IMR-90 (cell line): ENCODE measurements around the gene S100A13. TPM values are rescaled to one million over a fixed set of nuclear protein-coding genes. Genes with fewer than 3 reads are reported as not detected.

Source experiments
- ATAC-seq: fragments of 200-7000 bp; cut with Tn5 transposase; 2 replicates; pipeline ENCODE4 v1.9.1; 2020; ENCODE audit warnings: low read depth, mild to moderate bottlenecking, moderate library complexity
- BruUV-seq: library from RNA; stranded (reverse); fragments of 400-500 nt; replicated peaks from 2 replicates; lab custom pipeline; 2021; lab: Mats Ljungman, UMichigan
- CTCF ChIA-PET: fragments of 300-600 bp; formaldehyde crosslinking; extraction: SDS; loops from one replicate; lab custom pipeline; 2021; ENCODE audit warnings: antibody characterized with exemption; lab: Yijun Ruan, JAX
- POLR2A ChIA-PET: fragments of 300-600 bp; sonication (Branson Sonifier 250); formaldehyde crosslinking; loops from one replicate; lab custom pipeline; 2022; ENCODE audit warnings: antibody characterized with exemption; ENCODE audit not compliant: unreplicated experiment; lab: Charles Lee
- DNase-seq: peaks from one replicate; pipeline ENCODE4 v3.0.0; 2013
- H2AFZ ChIP-seq: replicated peaks from 2 replicates; pipeline ENCODE3; 2013; ENCODE audit warnings: low read length, mild to moderate bottlenecking; ENCODE audit not compliant: poor library complexity
- H2AK5ac ChIP-seq: 2 replicates; pipeline ENCODE4 v1.6.1; 2013; ENCODE audit warnings: low read depth, low read length, inconsistent platforms
- H2AK9ac ChIP-seq: replicated peaks from 2 replicates; pipeline ENCODE3; 2013; ENCODE audit warnings: mild to moderate bottlenecking, low read depth, low read length, moderate library complexity; ENCODE audit not compliant: poor library complexity
- H2BK120ac ChIP-seq: 2 replicates; pipeline ENCODE4 v1.6.1; 2013; ENCODE audit warnings: low read depth, low read length, inconsistent platforms
- H2BK15ac ChIP-seq: 3 replicates; pipeline ENCODE4 v1.6.1; 2013; ENCODE audit warnings: low read depth, low read length, inconsistent platforms
- H2BK20ac ChIP-seq: 2 replicates; pipeline ENCODE4 v1.6.1; 2013; ENCODE audit warnings: low read depth, mild to moderate bottlenecking, inconsistent platforms, low read length, moderate library complexity
- H2BK5ac ChIP-seq: 2 replicates; pipeline ENCODE4 v1.6.1; 2013; ENCODE audit warnings: mild to moderate bottlenecking, low read depth, low read length, inconsistent platforms; ENCODE audit not compliant: poor library complexity, severe bottlenecking
- H3K14ac ChIP-seq: replicated peaks from 2 replicates; pipeline ENCODE4 v1.6.1; 2013; ENCODE audit warnings: low read depth, low read length, inconsistent platforms
- H3K18ac ChIP-seq: 2 replicates; pipeline ENCODE4 v1.6.1; 2013; ENCODE audit warnings: low read depth, low read length, control low read depth
- H3K23ac ChIP-seq: 2 replicates; pipeline ENCODE4 v1.6.1; 2013; ENCODE audit warnings: low read depth, low read length, inconsistent platforms
- H3K27ac ChIP-seq: 2 replicates; pipeline ENCODE4 v1.5.1; 2013; ENCODE audit warnings: mild to moderate bottlenecking, control low read depth, low read length; ENCODE audit not compliant: insufficient read depth
- H3K27me3 ChIP-seq: 2 replicates; pipeline ENCODE4 v1.6.1; 2013; ENCODE audit warnings: low read length; ENCODE audit not compliant: control insufficient read depth, insufficient read depth
- H3K36me3 ChIP-seq: 2 replicates; pipeline ENCODE4 v1.6.1; 2013; ENCODE audit warnings: low read length, mixed read lengths; ENCODE audit not compliant: control insufficient read depth, insufficient read depth
- H3K4ac ChIP-seq: 2 replicates; pipeline ENCODE4 v1.6.1; 2013; ENCODE audit warnings: low read depth, low read length, inconsistent platforms
- H3K4me1 ChIP-seq: 2 replicates; pipeline ENCODE4 v1.6.1; 2013; ENCODE audit warnings: low read length, mixed read lengths; ENCODE audit not compliant: control insufficient read depth, insufficient read depth
- H3K4me2 ChIP-seq: 2 replicates; pipeline ENCODE4 v1.6.1; 2013; ENCODE audit warnings: low read depth, mild to moderate bottlenecking, control low read depth, low read length, moderate library complexity
- H3K4me3 ChIP-seq: 2 replicates; pipeline ENCODE4 v1.5.1; 2013; ENCODE audit warnings: low read depth, mild to moderate bottlenecking, control low read depth, low read length, moderate library complexity; ENCODE audit not compliant: insufficient read depth
- H3K56ac ChIP-seq: 2 replicates; pipeline ENCODE4 v1.6.1; 2013; ENCODE audit warnings: low read length, inconsistent platforms; ENCODE audit not compliant: insufficient read depth; ENCODE audit errors: extremely low read depth
- H3K79me1 ChIP-seq, 2 experiments: 2 replicates each; pipeline ENCODE4 v1.6.1; 2013; ENCODE audit warnings: low read length in 2 of 2, inconsistent platforms in 1 of 2, low read depth in 1 of 2
- H3K9ac ChIP-seq: 2 replicates; pipeline ENCODE4 v1.6.1; 2013; ENCODE audit warnings: low read depth, low read length, control low read depth
- H3K9me1 ChIP-seq: 2 replicates; pipeline ENCODE4 v1.6.1; 2013; ENCODE audit warnings: low read length, inconsistent platforms; ENCODE audit not compliant: insufficient read depth
- H3K9me3 ChIP-seq: 2 replicates; pipeline ENCODE4 v1.6.1; 2013; ENCODE audit warnings: low read length; ENCODE audit not compliant: control insufficient read depth, insufficient read depth
- H4K20me1 ChIP-seq: 2 replicates; pipeline ENCODE4 v1.6.1; 2013; ENCODE audit warnings: low read length, inconsistent platforms; ENCODE audit not compliant: insufficient read depth
- H4K5ac ChIP-seq: 2 replicates; pipeline ENCODE4 v1.6.1; 2013; ENCODE audit warnings: mild to moderate bottlenecking, low read depth, low read length, control low read depth
- H4K8ac ChIP-seq, 2 experiments: 2 replicates each; pipeline ENCODE4 v1.6.1; 2013; ENCODE audit warnings: low read depth in 2 of 2, low read length in 2 of 2, control low read depth in 1 of 2, inconsistent platforms in 1 of 2
- H4K91ac ChIP-seq: 2 replicates; pipeline ENCODE4 v1.6.1; 2013; ENCODE audit warnings: low read depth, low read length, inconsistent platforms; ENCODE audit not compliant: insufficient read depth
- FOS ChIP-seq: fragments of 150-350 bp; IDR thresholded peaks from 2 replicates; pipeline ENCODE4 v1.6.1; 2016; ENCODE audit warnings: low read depth, low read length
- RFX5 ChIP-seq: IDR thresholded peaks from 2 replicates; pipeline ENCODE4 v1.8.0; 2012; ENCODE audit warnings: low read depth, mild to moderate bottlenecking, low read length, moderate library complexity
- WGBS, 2 experiments: methylation state at CpG; one replicate each; pipeline versions ENCODE4 v1.1.5 to v1.1.7; 2013; ENCODE audit warnings: missing lambda C conversion rate in 2 of 2; ENCODE audit not compliant: insufficient read length in 1 of 2; ENCODE audit errors: extremely low coverage in 2 of 2; 5-methylcytosine and 5-hydroxymethylcytosine counted together
- dilution Hi-C: fragments of 300-500 bp; cut with HindIII; formaldehyde crosslinking; loops from one replicate; pipeline ENCODE4 v1.14.3; 2018; ENCODE audit warnings: low sequenced_read_pairs; ENCODE audit not compliant: unreplicated experiment
- in situ Hi-C: fragments of 300-500 bp; cut with MboI; formaldehyde crosslinking; loops from 3 replicates; pipeline ENCODE4 v1.14.3; 2019; ENCODE audit warnings: low sequenced_read_pairs, inconsistent platforms, mixed read lengths
- intact Hi-C: fragments of 100-400 bp; cut with micrococcal nuclease; formaldehyde crosslinking; loops from 2 replicates; pipeline ENCODE4 v1.10.0; 2022
- polyA plus RNA-seq, 3 experiments: library from polyadenylated mRNA; depleted of rRNA; stranded (reverse); fragments of >200 nt; gene quantifications; 2 replicates each; pipeline ENCODE4 v1.2.3, GENCODE V29; 2012; ENCODE audit warnings: low replicate concordance in 1 of 3
- total RNA-seq: library from RNA; depleted of rRNA; stranded (reverse); fragments of >200 nt; gene quantifications from 2 replicates; pipeline ENCODE4 v1.2.3, GENCODE V29; 2012

S100A13 gene
- total and polyA plus RNA-seq, 2 of the 4 experiments (the other 2 are of a cell fraction), result 122 to 468 TPM

DNA sequence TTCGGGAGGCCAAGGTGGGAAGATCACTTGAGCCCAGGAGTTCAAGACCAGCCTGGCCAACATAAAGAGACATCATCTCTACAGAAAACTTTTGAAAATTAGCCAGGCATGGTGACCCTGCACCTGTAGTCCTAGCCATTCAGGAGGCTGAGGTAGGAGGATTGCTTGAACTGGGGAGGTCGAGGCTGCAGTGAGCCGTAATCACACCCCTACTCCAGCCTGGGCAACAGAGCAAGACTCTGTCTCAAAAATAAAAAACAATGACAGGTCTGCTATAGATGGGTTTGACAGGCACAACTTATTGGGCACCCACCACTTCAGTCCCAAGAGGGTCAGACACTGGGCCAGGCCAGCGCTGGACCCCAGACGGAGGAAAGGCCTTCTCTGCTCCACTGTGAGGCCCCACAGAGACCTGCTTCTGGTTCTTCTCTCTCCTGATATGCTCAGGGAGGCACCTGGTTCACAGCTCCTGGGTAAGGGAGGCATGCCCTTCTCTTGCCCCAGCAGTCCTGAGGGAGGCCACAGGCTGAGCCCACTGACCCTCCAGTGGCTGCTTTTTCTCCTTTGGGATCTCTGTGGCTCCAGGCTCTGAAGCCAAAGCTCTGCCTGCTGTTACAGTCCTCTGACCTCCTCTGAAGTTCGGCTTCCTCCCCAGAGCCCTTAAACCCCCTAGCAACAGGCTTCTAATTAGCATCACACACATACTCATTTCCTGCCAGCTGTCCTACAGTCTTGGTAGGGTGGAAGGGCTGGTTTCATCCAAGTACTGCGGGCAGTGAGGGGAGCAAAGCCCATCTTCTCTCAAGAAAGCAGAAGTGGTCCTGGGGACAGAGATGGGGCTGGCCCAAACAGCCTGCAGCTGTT is 28.8 kb downstream of the S100A13 start:
- dilution Hi-C loops, result no loop called here
- CTCF ChIA-PET, result interaction anchor here (1.0 kb wide), 1 partner anchor 26 kb away, joined by 3 read pairs; no protein-coding TSS in a partner anchor
- Histone ChIP-seq H2BK120ac (no peak overlapping the region), H3K79me1 (peaks cover 2 to 12% of the 10 kb centered on the region in 2 experiments; a peak in 2 of 4 replicates), H3K36me3 (no peaks in the 10 kb centered on the region), H2BK5ac (peak overlapping the region; percentile 27), H3K4ac (peak overlapping the region; percentile 33; the same call in 1 of the 2 replicates), H4K20me1 (no peaks in the 10 kb centered on the region), H2BK20ac (peak overlapping the region; percentile 1; the same call in 1 of the 2 replicates), H3K9ac (no peak overlapping the region), H2AK9ac (peak overlapping the region; percentile 56), H3K27ac (0 out of 2 replicates have a peak overlapping the region, but pooled peaks have one; percentile 0), H3K23ac (no peak overlapping the region), H3K27me3 (no peaks in the 10 kb centered on the region), H4K8ac (peak overlapping the region in 1 of 2 experiments; percentile 41; a peak in 1 of 4 replicates), H3K56ac (no peak overlapping the region), H3K4me3 (no peak overlapping the region), H3K4me2 (no peak overlapping the region), H3K9me1 (no peaks in the 10 kb centered on the region; the same call in none of the 2 replicates), H2BK15ac (no peak overlapping the region), H4K91ac (peak overlapping the region; percentile 44; the same call in 1 of the 2 replicates), H3K14ac (peak overlapping the region; percentile 56; the same call in 1 of the 2 replicates), H3K18ac (no peak overlapping the region), H3K9me3 (no peaks in the 10 kb centered on the region), H2AK5ac (peak overlapping the region; percentile 47), H4K5ac (peak overlapping the region; percentile 14; the same call in 1 of the 2 replicates), H2AFZ (peak overlapping the region; percentile 68), H3K4me1 (peaks cover 8% of the 10 kb centered on the region)
- no CpG with 5 or more reads among the region's 7 CpGs for WGBS, 2 experiments
- no TSS peak for BruUV-seq
- DNase-seq (peak; percentile 78), ATAC-seq (peak; percentile 79)
- POLR2A ChIA-PET, result no interaction called here
- TF ChIP-seq RFX5, result peak; percentile 64; the same call in 1 of the 2 replicates
- no peak for TF ChIP-seq FOS
- in situ Hi-C loops, result no loop called here
- intact Hi-C loops, result no loop called here
